GM12878 (cell line): ENCODE results near the gene LANCL2. TPM values are rescaled to one million over a fixed set of nuclear protein-coding genes. Genes with fewer than 3 reads are reported as not detected.

ENCODE experiments used
- CTCF ChIP-seq, 3 experiments: IDR thresholded peaks in 2 of 3; conservative IDR thresholded peaks in 1 of 3; 2 replicates each; pipeline ENCODE4 v1.5.1; 2011; ENCODE audit warnings: low read depth in 3 of 3, low read length in 3 of 3, mild to moderate bottlenecking in 3 of 3, control low read depth in 2 of 3, moderate library complexity in 2 of 3, inconsistent platforms in 1 of 3, mixed read lengths in 1 of 3; ENCODE audit not compliant: control insufficient read depth in 2 of 3, insufficient read depth in 1 of 3; ENCODE audit errors: extremely low read depth in 1 of 3
- MYC ChIP-seq: IDR thresholded peaks from 2 replicates; pipeline ENCODE4 v1.6.1; 2011; ENCODE audit warnings: mild to moderate bottlenecking, low read length, moderate library complexity, inconsistent platforms; ENCODE audit not compliant: insufficient read depth, insufficient replicate concordance, insufficient read length, severe bottlenecking
- TBL1XR1 ChIP-seq: IDR thresholded peaks from 2 replicates; pipeline ENCODE4 v1.6.1; 2012; ENCODE audit warnings: low read depth, low read length, improper control_type of control experiment
- polyA plus RNA-seq, 11 experiments: library from polyadenylated mRNA; depleted of rRNA in 4 of 11; unstranded in 6 of 11; stranded (reverse) in 5 of 11; fragments of >200 nt; fragmentation: Nextera tagmentation in 4 of 11; fragmentation: Illumina TruSeq in 1 of 11; extraction: Ambion mirVana in 4 of 11; extraction: Trizol in 1 of 11; gene quantifications; 1 replicate in 1 of 11; 2 replicates in 10 of 11; pipeline versions ENCODE4 v1.2.1 to v1.2.3, GENCODE V29; 2011 to 2016; ENCODE audit warnings: inconsistent platforms in 2 of 11, missing spikeins in 2 of 11, low read depth in 1 of 11
- total RNA-seq, 4 experiments: library from RNA; depleted of rRNA in 3 of 4; stranded (reverse); fragments of >200 nt in 3 of 4; fragmentation: Illumina TruSeq in 1 of 4; extraction: Trizol in 1 of 4; gene quantifications; 2 replicates each; pipeline versions ENCODE4 v1.2.1 to v1.2.3, GENCODE V29; 2013 to 2021
- TF ChIP-seq, protein P1 (sequence below): fragments of 450-650 bp; conservative IDR thresholded peaks from 2 replicates; pipeline ENCODE4 v1.6.1; 2017; ENCODE audit warnings: mild to moderate bottlenecking, moderate library complexity

LANCL2 gene
- total and polyA plus RNA-seq, 10 of the 15 experiments (the other 5 are each of a cell fraction or from before 2014, with no cell fraction given): 8.1 to 28.6 (median 16.4) TPM

GRCh38 chr7:55365675-55366460 is 731 bp downstream of the LANCL2 start (continued):
- TF ChIP-seq, protein P1, sequence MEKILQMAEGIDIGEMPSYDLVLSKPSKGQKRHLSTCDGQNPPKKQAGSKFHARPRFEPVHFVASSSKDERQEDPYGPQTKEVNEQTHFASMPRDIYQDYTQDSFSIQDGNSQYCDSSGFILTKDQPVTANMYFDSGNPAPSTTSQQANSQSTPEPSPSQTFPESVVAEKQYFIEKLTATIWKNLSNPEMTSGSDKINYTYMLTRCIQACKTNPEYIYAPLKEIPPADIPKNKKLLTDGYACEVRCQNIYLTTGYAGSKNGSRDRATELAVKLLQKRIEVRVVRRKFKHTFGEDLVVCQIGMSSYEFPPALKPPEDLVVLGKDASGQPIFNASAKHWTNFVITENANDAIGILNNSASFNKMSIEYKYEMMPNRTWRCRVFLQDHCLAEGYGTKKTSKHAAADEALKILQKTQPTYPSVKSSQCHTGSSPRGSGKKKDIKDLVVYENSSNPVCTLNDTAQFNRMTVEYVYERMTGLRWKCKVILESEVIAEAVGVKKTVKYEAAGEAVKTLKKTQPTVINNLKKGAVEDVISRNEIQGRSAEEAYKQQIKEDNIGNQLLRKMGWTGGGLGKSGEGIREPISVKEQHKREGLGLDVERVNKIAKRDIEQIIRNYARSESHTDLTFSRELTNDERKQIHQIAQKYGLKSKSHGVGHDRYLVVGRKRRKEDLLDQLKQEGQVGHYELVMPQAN: peak; percentile 71
- 0 out of 2 replicates have a peak, but pooled peaks have one; percentile 7 for TF ChIP-seq TBL1XR1
- TF ChIP-seq MYC: peak; percentile 83
- peak in 2 of 3 experiments; percentile 30 to 32; a peak in 3 of 6 replicates for TF ChIP-seq CTCF (IDR thresholded peaks at IDR 0.05 in 2 of 3, conservative IDR thresholded peaks at IDR 0.05 in 1 of 3; ENCODE audit: control insufficient read depth in 2 of 3, extremely low read depth in 1 of 3, insufficient read depth in 1 of 3, low read depth in 3 of 3, low read length in 3 of 3)
- TF ChIP-seq, all 136 proteins: peak for 67
